Loucy (cell line): ENCODE measurements around the gene DLGAP4.

Experiments
- H2AFZ ChIP-seq: fragments of 200-600 bp; sonication (generic); 2 replicates; pipeline ENCODE4 v1.6.0; 2016; ENCODE audit warnings: antibody characterized with exemption, mild to moderate bottlenecking, low read length, moderate library complexity
- H3F3A ChIP-seq: fragments of 200-600 bp; 2 replicates; pipeline ENCODE4 v1.6.0; 2016; ENCODE audit warnings: antibody characterized with exemption, low read depth, mild to moderate bottlenecking
- H3K27me3 ChIP-seq: fragments of 200-600 bp; sonication (generic); 2 replicates; pipeline ENCODE4 v1.6.1; 2014; ENCODE audit warnings: low read length, mild to moderate bottlenecking; ENCODE audit not compliant: insufficient read depth, poor library complexity, severe bottlenecking
- H3K36me3 ChIP-seq: fragments of 200-600 bp; sonication (generic); 2 replicates; pipeline ENCODE4 v1.6.1; 2016; ENCODE audit warnings: low read length; ENCODE audit not compliant: insufficient read depth
- H3K4me1 ChIP-seq: fragments of 200-600 bp; sonication (generic); 2 replicates; pipeline ENCODE4 v1.5.1; 2014; ENCODE audit warnings: low read length, mild to moderate bottlenecking; ENCODE audit not compliant: insufficient read depth, poor library complexity, severe bottlenecking
- H3K4me2 ChIP-seq: fragments of 200-600 bp; sonication (generic); 2 replicates; pipeline ENCODE4 v1.6.0; 2014; ENCODE audit warnings: antibody characterized with exemption, low read length, low read depth, mild to moderate bottlenecking; ENCODE audit not compliant: poor library complexity, severe bottlenecking
- H3K4me3 ChIP-seq: fragments of 200-600 bp; sonication (generic); 2 replicates; pipeline ENCODE4 v1.5.1; 2014; ENCODE audit warnings: low read length, mild to moderate bottlenecking, mixed read lengths; ENCODE audit not compliant: poor library complexity, severe bottlenecking
- H3K79me2 ChIP-seq: fragments of 200-600 bp; sonication (generic); 2 replicates; pipeline ENCODE4 v1.6.1; 2014; ENCODE audit warnings: low read length; ENCODE audit not compliant: insufficient read depth
- H3K9ac ChIP-seq: fragments of 200-600 bp; sonication (generic); 2 replicates; pipeline ENCODE4 v1.6.0; 2014; ENCODE audit warnings: mild to moderate bottlenecking, low read depth, low read length, moderate library complexity; ENCODE audit not compliant: poor library complexity, severe bottlenecking
- H3K9me2 ChIP-seq: fragments of 200-600 bp; sonication (generic); replicated peaks from 2 replicates; pipeline ENCODE4 v1.6.1; 2016; ENCODE audit warnings: low read depth, low read length, mixed read lengths
- H3K9me3 ChIP-seq: fragments of 200-600 bp; sonication (generic); 2 replicates; pipeline ENCODE4 v1.6.1; 2014; ENCODE audit warnings: mild to moderate bottlenecking, antibody characterized with exemption, low read length, low read depth; ENCODE audit not compliant: insufficient read depth
- H4K20me1 ChIP-seq: fragments of 200-600 bp; sonication (generic); 2 replicates; pipeline ENCODE4 v1.6.0; 2014; ENCODE audit warnings: antibody characterized with exemption, low read length, mild to moderate bottlenecking; ENCODE audit not compliant: insufficient read depth, poor library complexity, severe bottlenecking
- CTCF ChIP-seq: fragments of 200-600 bp; sonication (generic); conservative IDR thresholded peaks from 2 replicates; pipeline ENCODE4 v1.5.1; 2014; ENCODE audit warnings: mild to moderate bottlenecking, antibody characterized with exemption, low read length
- EZH2phosphoT487 ChIP-seq: fragments of 200-600 bp; IDR thresholded peaks from 2 replicates; pipeline ENCODE4 v1.6.1; 2018; ENCODE audit warnings: antibody characterized with exemption, mild to moderate bottlenecking, moderate library complexity, borderline replicate concordance

The DLGAP4 gene

GRCh38 chr20:36337886-36338285 lies 31.7 kb downstream of the DLGAP4 start:
- H2AFZ ChIP-seq = no peak overlapping the region
- no peaks in the 10 kb centered on the region for H3K36me3 ChIP-seq
- H3K4me3 ChIP-seq = no peak overlapping the region
- H3K79me2 ChIP-seq = no peaks in the 10 kb centered on the region
- H4K20me1 ChIP-seq = no peaks in the 10 kb centered on the region
- H3K9me2 ChIP-seq = no peaks in the 10 kb centered on the region
- no peaks in the 10 kb centered on the region for H3K27me3 ChIP-seq
- no peak overlapping the region for H3K4me2 ChIP-seq
- no peaks in the 10 kb centered on the region for H3K4me1 ChIP-seq
- no peaks in the 10 kb centered on the region for H3K9me3 ChIP-seq
- H3F3A ChIP-seq = no peaks in the 10 kb centered on the region
- H3K9ac ChIP-seq = no peak overlapping the region
- no peak for TF ChIP-seq CTCF
- TF ChIP-seq EZH2phosphoT487 = no peak

- Histone ChIP-seq H3K9ac (no peak overlapping the region), H3K9me3 (no peaks in the 10 kb centered on the region), H3K4me1 (no peaks in the 10 kb centered on the region), H3K4me3 (no peak overlapping the region), H4K20me1 (no peaks in the 10 kb centered on the region), H3K4me2 (no peak overlapping the region), H3K36me3 (no peaks in the 10 kb centered on the region), H3F3A (no peaks in the 10 kb centered on the region), H3K79me2 (no peaks in the 10 kb centered on the region), H3K9me2 (no peaks in the 10 kb centered on the region), H3K27me3 (no peaks in the 10 kb centered on the region), H2AFZ (no peak overlapping the region)
- TF ChIP-seq EZH2phosphoT487 (no peak), CTCF (no peak)
Measured at GRCh38 chr20:36339646-36340592, 33.8 kb downstream of the DLGAP4 start.

- Histone ChIP-seq H3F3A (no peaks in the 10 kb centered on the region), H2AFZ (no peak overlapping the region), H3K9me2 (no peaks in the 10 kb centered on the region), H3K9ac (no peak overlapping the region), H4K20me1 (no peaks in the 10 kb centered on the region), H3K4me1 (no peaks in the 10 kb centered on the region), H3K27me3 (no peaks in the 10 kb centered on the region), H3K9me3 (no peaks in the 10 kb centered on the region), H3K4me2 (no peak overlapping the region), H3K4me3 (no peak overlapping the region), H3K79me2 (no peaks in the 10 kb centered on the region), H3K36me3 (no peaks in the 10 kb centered on the region)
- TF ChIP-seq CTCF (no peak), EZH2phosphoT487 (no peak)
Measured at GRCh38 chr20:36340593-36340990, 34.5 kb downstream of the DLGAP4 start.
